AG10803 (cell line): ENCODE results near the gene PRR4.

Experiments
- DNase-seq: peaks from one replicate; pipeline ENCODE4 v3.0.0; 2010; ENCODE audit warnings: low read depth
- H3K4me3 ChIP-seq: 2 replicates; pipeline ENCODE4 v1.5.1; 2011; ENCODE audit warnings: mild to moderate bottlenecking, low read length, control low read depth
- CTCF ChIP-seq: conservative IDR thresholded peaks from 2 replicates; pipeline ENCODE4 v1.5.1; 2011; ENCODE audit warnings: mild to moderate bottlenecking, low read length, control low read depth, inconsistent platforms

PRR4 gene

GRCh38 chr12:10838461-10838860, 10.8 kb downstream of the PRR4 start:
- H3K4me3 ChIP-seq = no peak overlapping the region
- TF ChIP-seq CTCF = no peak
- no peak for DNase-seq

- no peak for TF ChIP-seq CTCF
- peak; percentile 51 for DNase-seq
- H3K4me3 ChIP-seq = no peak overlapping the region
These were observed 19.3 kb downstream of the PRR4 start for GRCh38 chr12:10829994-10830393.

GRCh38 chr12:10826258-10826657, 23.0 kb downstream of the PRR4 start, which contains the start of gene TAS2R10:
Gene TAS2R10 (minus strand): TSS chr12:10826358. CDS start chr12:10826269, 89 bp downstream.
- no peak for DNase-seq
- TF ChIP-seq CTCF = no peak

GRCh38 chr12:10824957-10825356, 24.3 kb downstream of the PRR4 start:
- no peak for TF ChIP-seq CTCF
- H3K4me3 ChIP-seq = no peak overlapping the region
- DNase-seq = no peak

More at GRCh38 chr12:10826258-10826657, 23.0 kb downstream of the PRR4 start, which contains the start of gene TAS2R10:
- no peak within 1 kb of the TSS for H3K4me3 ChIP-seq

GRCh38 chr12:10811883-10812536, 37.3 kb downstream of the PRR4 start:
- no peak for TF ChIP-seq CTCF
- DNase-seq = no peak

GRCh38 chr12:10810068-10810467, 39.2 kb downstream of the PRR4 start, which contains the start of gene TAS2R9:
Gene TAS2R9 (minus strand): TSS chr12:10810168. CDS start chr12:10810075, 93 bp downstream.
- H3K4me3 ChIP-seq = no peak within 1 kb of the TSS
- TF ChIP-seq CTCF = no peak
- DNase-seq = no peak

More at GRCh38 chr12:10811883-10812536, 37.3 kb downstream of the PRR4 start:
- no peak overlapping the region for H3K4me3 ChIP-seq

- no peak within 1 kb of the TSS for H3K4me3 ChIP-seq
- TF ChIP-seq CTCF = no peak
- DNase-seq = no peak
These were observed 42.1 kb downstream of the PRR4 start, which contains the start of gene TAS2R8 for GRCh38 chr12:10807186-10807585. Gene TAS2R8 (minus strand): TSS chr12:10807286. CDS start chr12:10806980, 306 bp downstream.
